H9 (cell line): ENCODE measurements around the gene PGBD5. TPM values are rescaled to one million over a fixed set of nuclear protein-coding genes. Genes with fewer than 3 reads are reported as not detected.

Source experiments
- DNase-seq: peaks from one replicate; pipeline ENCODE4 v3.0.0-alpha.2; 2017
- H2AFZ ChIP-seq: one replicate; pipeline ENCODE4 v1.6.1; 2013; ENCODE audit warnings: mild to moderate bottlenecking, low read length, control low read depth, moderate library complexity
- H2AK5ac ChIP-seq: 2 replicates; pipeline ENCODE4 v1.6.1; 2013; ENCODE audit warnings: low read length, control low read depth, mixed read lengths; ENCODE audit not compliant: insufficient read length
- H2BK120ac ChIP-seq: one replicate; pipeline ENCODE4 v1.6.1; 2013; ENCODE audit warnings: low read depth, mild to moderate bottlenecking, low read length, control low read depth, inconsistent platforms; ENCODE audit not compliant: poor library complexity, severe bottlenecking
- H2BK12ac ChIP-seq: 2 replicates; pipeline ENCODE4 v1.6.1; 2013; ENCODE audit warnings: low read length, control low read depth, mixed read lengths, low read depth; ENCODE audit not compliant: insufficient read length
- H2BK15ac ChIP-seq: 2 replicates; pipeline ENCODE4 v1.6.1; 2013; ENCODE audit warnings: low read depth, low read length, control low read depth
- H2BK20ac ChIP-seq: one replicate; pipeline ENCODE4 v1.6.1; 2013; ENCODE audit warnings: low read depth, mild to moderate bottlenecking, low read length, control low read depth, inconsistent platforms; ENCODE audit not compliant: poor library complexity, severe bottlenecking
- H2BK5ac ChIP-seq: 2 replicates; pipeline ENCODE4 v1.6.1; 2013; ENCODE audit warnings: low read length, control low read depth, mixed read lengths; ENCODE audit not compliant: insufficient read length
- H3K14ac ChIP-seq: 2 replicates; pipeline ENCODE4 v1.6.1; 2013; ENCODE audit warnings: low read length, control low read depth; ENCODE audit not compliant: insufficient read depth
- H3K18ac ChIP-seq: 2 replicates; pipeline ENCODE4 v1.6.1; 2013; ENCODE audit warnings: low read depth, mild to moderate bottlenecking, mixed read lengths, low read length, control low read depth; ENCODE audit not compliant: insufficient read length
- H3K23ac ChIP-seq: 2 replicates; pipeline ENCODE4 v1.6.1; 2013; ENCODE audit warnings: low read length, control low read depth, mixed read lengths, low read depth; ENCODE audit not compliant: insufficient read length
- H3K23me2 ChIP-seq: 2 replicates; pipeline ENCODE4 v1.6.1; 2013; ENCODE audit warnings: low read depth, mild to moderate bottlenecking, mixed read lengths, low read length, control low read depth; ENCODE audit not compliant: insufficient read length, poor library complexity, severe bottlenecking
- H3K27ac ChIP-seq: 2 replicates; pipeline ENCODE4 v1.5.1; 2013; ENCODE audit warnings: low read length, control low read depth, mixed read lengths, low read depth; ENCODE audit not compliant: insufficient read length
- H3K27me3 ChIP-seq: 2 replicates; pipeline ENCODE4 v1.6.1; 2013; ENCODE audit warnings: low read length, control low read depth, inconsistent platforms; ENCODE audit not compliant: insufficient read depth
- H3K4ac ChIP-seq: 2 replicates; pipeline ENCODE4 v1.6.1; 2013; ENCODE audit warnings: low read depth, mild to moderate bottlenecking, control low read depth, inconsistent platforms, low read length, moderate library complexity
- H3K4me1 ChIP-seq: 2 replicates; pipeline ENCODE4 v1.6.1; 2013; ENCODE audit warnings: low read length, control low read depth, inconsistent platforms; ENCODE audit not compliant: insufficient read depth
- H3K4me2 ChIP-seq: 2 replicates; pipeline ENCODE4 v1.6.1; 2013; ENCODE audit warnings: low read length, control low read depth, mixed read lengths; ENCODE audit not compliant: insufficient read length, insufficient read depth
- H3K56ac ChIP-seq: 2 replicates; pipeline ENCODE4 v1.6.1; 2013; ENCODE audit warnings: low read depth, mild to moderate bottlenecking, mixed read lengths, low read length, control low read depth; ENCODE audit not compliant: insufficient read length
- H3K79me1 ChIP-seq: 2 replicates; pipeline ENCODE4 v1.6.1; 2013; ENCODE audit warnings: low read depth, mild to moderate bottlenecking, moderate library complexity, low read length, control low read depth, inconsistent platforms; ENCODE audit not compliant: insufficient read depth, poor library complexity, severe bottlenecking
- H3K79me2 ChIP-seq: 2 replicates; pipeline ENCODE4 v1.6.1; 2013; ENCODE audit warnings: low read length, control low read depth, inconsistent platforms; ENCODE audit not compliant: insufficient read depth
- H3K9ac ChIP-seq: 2 replicates; pipeline ENCODE4 v1.6.1; 2013; ENCODE audit warnings: low read length, control low read depth, mixed read lengths; ENCODE audit not compliant: insufficient read length; ENCODE audit errors: extremely low read depth
- H3K9me3 ChIP-seq: one replicate; pipeline ENCODE4 v1.6.1; 2013; ENCODE audit warnings: low read depth, low read length, inconsistent platforms; ENCODE audit not compliant: control insufficient read depth
- H3T11ph ChIP-seq: one replicate; pipeline ENCODE4 v1.6.1; 2013; ENCODE audit warnings: mild to moderate bottlenecking, low read length, control low read depth, inconsistent platforms
- H4K20me1 ChIP-seq: one replicate; pipeline ENCODE4 v1.6.1; 2013; ENCODE audit not compliant: control insufficient read depth, insufficient read length, insufficient read depth
- H4K5ac ChIP-seq: 2 replicates; pipeline ENCODE4 v1.6.1; 2013; ENCODE audit warnings: low read depth, mild to moderate bottlenecking, mixed read lengths, low read length, control low read depth; ENCODE audit not compliant: insufficient read length
- H4K8ac ChIP-seq: replicated peaks from 2 replicates; pipeline ENCODE4 v1.6.1; 2013; ENCODE audit warnings: low read length, control low read depth, mixed read lengths, low read depth; ENCODE audit not compliant: insufficient read length
- H4K91ac ChIP-seq: 2 replicates; pipeline ENCODE4 v1.6.1; 2013; ENCODE audit warnings: low read depth, mild to moderate bottlenecking, moderate library complexity, mixed read lengths, low read length, control low read depth; ENCODE audit not compliant: insufficient read length
- H3K27ac Mint-ChIP-seq, 3 experiments: 2 replicates in 2 of 3; 3 replicates in 1 of 3; pipeline ENCODE4 v1.8.0; 2020 to 2021; ENCODE audit warnings: mixed read lengths in 3 of 3, mild to moderate bottlenecking in 1 of 3, moderate library complexity in 1 of 3
- H3K27me3 Mint-ChIP-seq: 2 replicates; pipeline ENCODE4 v1.8.0; 2021; ENCODE audit warnings: low read depth, mild to moderate bottlenecking, moderate library complexity, mixed read lengths
- H3K36me3 Mint-ChIP-seq, 3 experiments: 2 replicates in 2 of 3; 3 replicates in 1 of 3; pipeline ENCODE4 v1.8.0; 2020 to 2021; ENCODE audit warnings: low read depth in 3 of 3, mixed read lengths in 3 of 3; ENCODE audit not compliant: insufficient read depth in 1 of 3
- H3K4me1 Mint-ChIP-seq, 2 experiments: 2 replicates each; pipeline ENCODE4 v1.8.0; 2020; ENCODE audit warnings: mixed read lengths in 2 of 2
- H3K4me3 Mint-ChIP-seq, 2 experiments: 2 replicates in 1 of 2; 3 replicates in 1 of 2; pipeline ENCODE4 v1.8.0; 2020 to 2021; ENCODE audit warnings: mild to moderate bottlenecking in 2 of 2, mixed read lengths in 2 of 2, moderate library complexity in 1 of 2
- H3K9me3 Mint-ChIP-seq, 2 experiments: 2 replicates in 1 of 2; 3 replicates in 1 of 2; pipeline ENCODE4 v1.8.0; 2020; ENCODE audit warnings: mild to moderate bottlenecking in 2 of 2, mixed read lengths in 2 of 2, moderate library complexity in 1 of 2
- WGBS: extraction: QIAGEN DNeasy Blood & Tissue Kit; methylation state at CpG from one replicate; pipeline ENCODE4 v1.1.7; 2013; ENCODE audit warnings: missing lambda C conversion rate, low lambda C conversion rate, mixed read lengths; ENCODE audit not compliant: insufficient read length; ENCODE audit errors: extremely low coverage; 5-methylcytosine and 5-hydroxymethylcytosine counted together
- total RNA-seq: library from RNA; stranded (reverse); gene quantifications from 2 replicates; pipeline ENCODE4 v1.2.1, GENCODE V29; 2021
- TF ChIP-seq, protein P1 (sequence below): fragments of 200-600 bp; sonication (generic); conservative IDR thresholded peaks from 3 replicates; pipeline ENCODE4 v1.8.0; 2021; ENCODE audit warnings: antibody characterized with exemption, mild to moderate bottlenecking

PGBD5 gene
- total RNA-seq, 1 experiment from 2014 or later, result 19.1 TPM

DNA sequence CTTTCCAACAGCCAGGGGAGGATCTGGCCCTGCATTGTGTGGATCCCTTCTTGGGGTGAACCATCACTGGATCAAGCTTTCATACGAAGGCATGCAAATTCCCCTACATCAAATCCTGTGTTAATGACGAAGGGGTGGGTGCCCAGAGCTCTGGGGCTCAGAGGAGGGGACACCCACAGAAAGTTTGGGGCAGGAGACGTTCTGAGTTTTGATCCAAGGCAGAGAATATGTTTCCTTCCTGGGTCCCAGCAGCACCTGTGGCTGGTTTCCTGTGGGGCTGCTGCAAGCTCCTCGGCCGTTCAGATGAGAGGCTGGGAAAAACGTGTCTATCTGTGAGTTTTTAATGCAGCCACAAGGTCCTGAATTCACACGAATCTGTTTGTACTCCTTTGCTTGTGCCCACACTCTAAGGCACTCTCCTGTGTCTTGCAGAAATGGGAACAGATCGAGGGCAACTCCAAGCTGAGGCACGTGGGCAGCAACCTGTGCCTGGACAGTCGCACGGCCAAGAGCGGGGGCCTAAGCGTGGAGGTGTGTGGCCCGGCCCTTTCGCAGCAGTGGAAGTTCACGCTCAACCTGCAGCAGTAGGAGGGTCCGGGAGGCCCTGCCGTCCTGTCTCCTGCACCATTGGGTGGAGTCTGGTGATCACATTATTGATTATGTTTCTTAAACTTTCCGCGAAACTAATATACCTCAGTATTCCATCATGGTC lies 147.1 kb downstream of the PGBD5 start:
- Histone ChIP-seq H3K9ac (no peak overlapping the region), H2AK5ac (no peak overlapping the region), H3T11ph (no peak overlapping the region), H4K5ac (no peak overlapping the region), H3K23ac (no peak overlapping the region), H3K79me2 (no peaks in the 10 kb centered on the region), H3K9me3 (no peaks in the 10 kb centered on the region), H4K20me1 (no peaks in the 10 kb centered on the region), H3K23me2 (no peaks in the 10 kb centered on the region), H3K18ac (no peak overlapping the region), H2AFZ (no peak overlapping the region), H3K27me3 (no peaks in the 10 kb centered on the region), H3K4me2 (no peak overlapping the region), H3K56ac (no peak overlapping the region), H3K79me1 (no peaks in the 10 kb centered on the region), H4K8ac (no peak overlapping the region), H2BK15ac (no peak overlapping the region), H3K14ac (no peak overlapping the region; the same call in 1 of the 2 replicates), H2BK12ac (peak overlapping the region; percentile 15), H3K27ac (no peak overlapping the region), H2BK20ac (no peak overlapping the region), H3K4me1 (peaks cover 4% of the 10 kb centered on the region; the same call in 1 of the 2 replicates), H4K91ac (no peak overlapping the region), H2BK120ac (no peak overlapping the region), H2BK5ac (no peak overlapping the region), H3K4ac (no peak overlapping the region)
- no peak overlapping the region for H3K4me3 Mint-ChIP-seq
- no CpG with 5 or more reads among the region's 20 CpGs for WGBS
- no peak for DNase-seq
- H3K36me3 Mint-ChIP-seq, result peaks cover 10 to 17% (median 15%) of the 10 kb centered on the region in 3 experiments; a peak in 6 of 7 replicates
- TF ChIP-seq, protein P1, sequence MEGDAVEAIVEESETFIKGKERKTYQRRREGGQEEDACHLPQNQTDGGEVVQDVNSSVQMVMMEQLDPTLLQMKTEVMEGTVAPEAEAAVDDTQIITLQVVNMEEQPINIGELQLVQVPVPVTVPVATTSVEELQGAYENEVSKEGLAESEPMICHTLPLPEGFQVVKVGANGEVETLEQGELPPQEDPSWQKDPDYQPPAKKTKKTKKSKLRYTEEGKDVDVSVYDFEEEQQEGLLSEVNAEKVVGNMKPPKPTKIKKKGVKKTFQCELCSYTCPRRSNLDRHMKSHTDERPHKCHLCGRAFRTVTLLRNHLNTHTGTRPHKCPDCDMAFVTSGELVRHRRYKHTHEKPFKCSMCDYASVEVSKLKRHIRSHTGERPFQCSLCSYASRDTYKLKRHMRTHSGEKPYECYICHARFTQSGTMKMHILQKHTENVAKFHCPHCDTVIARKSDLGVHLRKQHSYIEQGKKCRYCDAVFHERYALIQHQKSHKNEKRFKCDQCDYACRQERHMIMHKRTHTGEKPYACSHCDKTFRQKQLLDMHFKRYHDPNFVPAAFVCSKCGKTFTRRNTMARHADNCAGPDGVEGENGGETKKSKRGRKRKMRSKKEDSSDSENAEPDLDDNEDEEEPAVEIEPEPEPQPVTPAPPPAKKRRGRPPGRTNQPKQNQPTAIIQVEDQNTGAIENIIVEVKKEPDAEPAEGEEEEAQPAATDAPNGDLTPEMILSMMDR, result no peak
- peaks cover 29 to 33% of the 10 kb centered on the region in 2 experiments for H3K4me1 Mint-ChIP-seq
- H3K27me3 Mint-ChIP-seq, result no peaks in the 10 kb centered on the region
- H3K9me3 Mint-ChIP-seq, result no peaks in the 10 kb centered on the region
- H3K27ac Mint-ChIP-seq, result peak overlapping the region; percentile 36 to 81 (median 68); a peak in 5 of 7 replicates
